Measurements from ENCODE around the gene SI.

DNA sequence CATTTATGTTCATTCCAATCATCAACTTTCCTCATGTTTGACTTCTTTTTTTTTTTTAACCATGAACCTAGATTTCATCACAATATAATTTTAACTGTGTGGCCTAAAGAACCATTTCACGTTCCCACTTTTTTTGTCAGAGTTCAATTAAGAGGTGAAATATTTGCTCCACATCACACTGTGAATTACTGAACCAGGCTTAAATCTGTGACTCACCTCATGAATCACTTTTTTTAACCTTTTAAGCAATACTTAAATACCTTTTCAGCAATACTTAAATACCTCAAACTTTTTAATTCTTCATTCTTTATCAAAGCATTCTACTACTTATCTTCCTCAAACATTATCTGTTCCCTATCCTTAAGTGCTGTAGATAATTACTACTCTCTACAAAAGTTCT lies 137.6 kb downstream of the SI start:
- TF ChIP-seq, protein P1, sequence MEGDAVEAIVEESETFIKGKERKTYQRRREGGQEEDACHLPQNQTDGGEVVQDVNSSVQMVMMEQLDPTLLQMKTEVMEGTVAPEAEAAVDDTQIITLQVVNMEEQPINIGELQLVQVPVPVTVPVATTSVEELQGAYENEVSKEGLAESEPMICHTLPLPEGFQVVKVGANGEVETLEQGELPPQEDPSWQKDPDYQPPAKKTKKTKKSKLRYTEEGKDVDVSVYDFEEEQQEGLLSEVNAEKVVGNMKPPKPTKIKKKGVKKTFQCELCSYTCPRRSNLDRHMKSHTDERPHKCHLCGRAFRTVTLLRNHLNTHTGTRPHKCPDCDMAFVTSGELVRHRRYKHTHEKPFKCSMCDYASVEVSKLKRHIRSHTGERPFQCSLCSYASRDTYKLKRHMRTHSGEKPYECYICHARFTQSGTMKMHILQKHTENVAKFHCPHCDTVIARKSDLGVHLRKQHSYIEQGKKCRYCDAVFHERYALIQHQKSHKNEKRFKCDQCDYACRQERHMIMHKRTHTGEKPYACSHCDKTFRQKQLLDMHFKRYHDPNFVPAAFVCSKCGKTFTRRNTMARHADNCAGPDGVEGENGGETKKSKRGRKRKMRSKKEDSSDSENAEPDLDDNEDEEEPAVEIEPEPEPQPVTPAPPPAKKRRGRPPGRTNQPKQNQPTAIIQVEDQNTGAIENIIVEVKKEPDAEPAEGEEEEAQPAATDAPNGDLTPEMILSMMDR (IDR thresholded peaks at IDR 0.05; ENCODE audit: poor library complexity): no peak
- TF ChIP-seq EZH2 (IDR thresholded peaks at IDR 0.05; ENCODE audit: borderline replicate concordance) (no peak), EZH2phosphoT487 (IDR thresholded peaks at IDR 0.05; ENCODE audit: low read depth, severe bottlenecking, unreplicated experiment) (no peak)

All from hepatocyte (in vitro differentiated cells).